Panc1 (cell line): Measurements from ENCODE around the gene BRINP2.

Experiments
- CTCF ChIP-seq: fragments of 450-650 bp; IDR thresholded peaks from 2 replicates; pipeline ENCODE4 v1.5.1; 2017; ENCODE audit warnings: mild to moderate bottlenecking
- REST ChIP-seq, 2 experiments: IDR thresholded peaks; 2 replicates each; pipeline ENCODE4 v1.6.1; 2011 to 2012; ENCODE audit warnings: low read depth in 2 of 2, control low read depth in 1 of 2, low read length in 1 of 2, mild to moderate bottlenecking in 1 of 2, moderate library complexity in 1 of 2; ENCODE audit not compliant: insufficient read depth in 1 of 2

GRCh38 chr1:177132141-177132540 lies 38.6 kb upstream of the BRINP2 start:
- no peak for TF ChIP-seq CTCF
- TF ChIP-seq REST (IDR thresholded peaks at IDR 0.05; ENCODE audit: insufficient read depth in 1 of 2, low read depth in 2 of 2, low read length in 1 of 2) = no peak
